Right atrium auricular region (tissue), 2 donors: ENCODE results near the gene IGFBPL1. TPM values are rescaled to one million over a fixed set of nuclear protein-coding genes. Genes with fewer than 3 reads are reported as not detected.

Experiments used
- DNase-seq: peaks from one replicate; pipeline ENCODE4 v3.0.0-alpha.2; 2019; ENCODE audit warnings: low spot score
- H3K27ac ChIP-seq, 2 donors: fragments of 200-600 bp; sonication (generic); 1 replicate in 1 of 2; 2 replicates in 1 of 2; pipeline ENCODE4 v1.5.1; 2016 to 2019
- H3K27me3 ChIP-seq, 2 donors: fragments of 200-600 bp; sonication (generic); one replicate each; pipeline versions ENCODE4 v1.5.1 to v1.6.0; 2017 to 2019
- H3K36me3 ChIP-seq: fragments of 200-600 bp; sonication (generic); one replicate; pipeline ENCODE4 v1.5.1; 2016
- H3K4me1 ChIP-seq, 2 donors: fragments of 200-600 bp; sonication (generic); one replicate each; pipeline versions ENCODE4 v1.5.1 to v1.6.0; 2017 to 2019
- H3K4me3 ChIP-seq, 2 donors: fragments of 200-600 bp; sonication (generic); 1 replicate in 1 of 2; 2 replicates in 1 of 2; pipeline ENCODE4 v1.5.1; 2017 to 2019; ENCODE audit warnings: mild to moderate bottlenecking in 1 of 2, moderate library complexity in 1 of 2
- H3K9me3 ChIP-seq, 2 donors: fragments of 200-600 bp; sonication (generic); one replicate each; pipeline ENCODE4 v1.5.1; 2019
- total RNA-seq, 2 donors: library from RNA; depleted of rRNA; stranded (reverse); fragments of >200 nt; gene quantifications; one replicate each; pipeline ENCODE4 v1.1.0, GENCODE V29; 2016
- TF ChIP-seq, protein P1 (sequence below), 2 donors: fragments of 200-600 bp; sonication (generic); IDR thresholded peaks; one replicate each; pipeline ENCODE4 v1.5.1; 2019; ENCODE audit warnings: antibody characterized with exemption in 2 of 2

The IGFBPL1 gene
- total RNA-seq, 2 donors from 2014 or later = 1.3 to 2.8 TPM

DNA sequence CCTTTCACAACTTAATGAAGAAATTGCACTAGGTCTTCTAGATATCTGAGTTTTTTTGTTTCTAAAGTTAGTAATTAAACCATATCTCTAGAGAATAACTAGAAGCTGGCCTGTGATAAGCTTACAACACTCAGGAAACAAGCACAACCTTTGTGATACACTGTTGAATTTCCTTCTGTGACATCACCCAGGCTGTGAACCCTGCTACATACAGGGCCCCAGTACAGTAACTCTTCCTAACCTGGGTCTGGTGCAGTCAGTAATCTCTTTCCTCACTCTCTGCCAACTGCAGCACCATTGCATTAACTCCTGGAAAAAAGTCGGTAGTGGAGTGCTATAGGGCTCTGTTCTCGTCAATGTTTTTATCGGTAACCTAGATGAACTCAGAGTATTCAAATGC is 10.6 kb upstream of the IGFBPL1 start:
- Histone ChIP-seq H3K27me3 (no peaks in the 10 kb centered on the region), H3K27ac (no peak overlapping the region), H3K36me3 (no peaks in the 10 kb centered on the region), H3K9me3 (no peaks in the 10 kb centered on the region), H3K4me1 (no peaks in the 10 kb centered on the region), H3K4me3 (no peak overlapping the region)
- DNase-seq = peak; percentile 11
- TF ChIP-seq, protein P1, sequence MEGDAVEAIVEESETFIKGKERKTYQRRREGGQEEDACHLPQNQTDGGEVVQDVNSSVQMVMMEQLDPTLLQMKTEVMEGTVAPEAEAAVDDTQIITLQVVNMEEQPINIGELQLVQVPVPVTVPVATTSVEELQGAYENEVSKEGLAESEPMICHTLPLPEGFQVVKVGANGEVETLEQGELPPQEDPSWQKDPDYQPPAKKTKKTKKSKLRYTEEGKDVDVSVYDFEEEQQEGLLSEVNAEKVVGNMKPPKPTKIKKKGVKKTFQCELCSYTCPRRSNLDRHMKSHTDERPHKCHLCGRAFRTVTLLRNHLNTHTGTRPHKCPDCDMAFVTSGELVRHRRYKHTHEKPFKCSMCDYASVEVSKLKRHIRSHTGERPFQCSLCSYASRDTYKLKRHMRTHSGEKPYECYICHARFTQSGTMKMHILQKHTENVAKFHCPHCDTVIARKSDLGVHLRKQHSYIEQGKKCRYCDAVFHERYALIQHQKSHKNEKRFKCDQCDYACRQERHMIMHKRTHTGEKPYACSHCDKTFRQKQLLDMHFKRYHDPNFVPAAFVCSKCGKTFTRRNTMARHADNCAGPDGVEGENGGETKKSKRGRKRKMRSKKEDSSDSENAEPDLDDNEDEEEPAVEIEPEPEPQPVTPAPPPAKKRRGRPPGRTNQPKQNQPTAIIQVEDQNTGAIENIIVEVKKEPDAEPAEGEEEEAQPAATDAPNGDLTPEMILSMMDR (IDR thresholded peaks at IDR 0.05) = no peak

DNA sequence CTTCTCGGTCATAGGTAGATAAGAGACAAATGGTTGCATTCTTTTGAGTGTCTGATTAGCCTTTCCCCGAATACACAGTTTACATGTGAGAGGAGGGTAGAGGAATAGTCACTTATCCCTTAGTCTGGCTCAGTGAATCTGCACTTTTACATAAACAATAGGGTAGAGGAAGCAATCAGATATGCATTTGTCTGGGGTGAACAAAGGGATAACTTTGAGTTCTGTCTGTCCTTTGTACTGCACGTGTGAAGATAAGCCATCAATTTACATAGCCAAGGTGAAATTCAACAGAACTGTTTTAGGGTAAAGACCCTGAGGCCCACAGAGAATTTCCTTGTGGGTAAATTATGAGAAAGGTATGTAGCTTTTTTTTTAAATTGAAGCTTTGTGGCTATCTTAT is 10.1 kb upstream of the IGFBPL1 start:
- no peak overlapping the region for H3K27ac ChIP-seq
- H3K27me3 ChIP-seq = no peaks in the 10 kb centered on the region
- TF ChIP-seq, protein P1 (IDR thresholded peaks at IDR 0.05) = no peak
- H3K36me3 ChIP-seq = no peaks in the 10 kb centered on the region
- H3K4me3 ChIP-seq = no peak overlapping the region
- no peak for DNase-seq
- no peaks in the 10 kb centered on the region for H3K9me3 ChIP-seq
- no peaks in the 10 kb centered on the region for H3K4me1 ChIP-seq

DNA sequence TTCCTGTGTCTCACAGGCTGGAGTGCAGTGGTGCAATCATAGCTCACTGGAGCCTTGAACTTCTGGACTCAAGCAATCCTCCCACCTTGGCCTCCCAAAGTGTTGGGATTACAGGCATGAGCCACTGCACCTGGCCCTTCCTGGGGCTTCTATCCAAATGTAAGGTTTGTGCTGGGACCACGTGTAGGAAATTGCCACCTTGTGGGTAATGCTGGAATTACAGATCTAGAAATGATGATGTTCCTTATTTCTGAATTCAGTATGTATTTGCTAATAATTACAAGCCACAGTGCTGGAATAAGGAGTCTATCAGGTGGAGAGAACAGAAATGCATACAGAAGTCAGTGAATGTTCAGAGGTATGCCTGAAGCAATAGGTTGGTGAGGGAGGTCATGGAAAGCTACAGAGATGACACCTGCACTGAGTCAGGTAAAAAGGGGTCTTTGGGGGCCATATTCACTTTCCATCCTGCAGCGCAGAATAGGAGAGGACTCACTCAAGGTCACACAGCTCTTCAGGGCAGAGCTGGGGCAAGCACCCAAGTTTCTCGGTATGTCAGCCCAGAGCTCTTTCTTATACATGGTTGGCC is 8.8 kb upstream of the IGFBPL1 start:
- TF ChIP-seq, protein P1 (IDR thresholded peaks at IDR 0.05) = peak; percentile 54 to 71
- no peak overlapping the region for H3K27ac ChIP-seq

DNA sequence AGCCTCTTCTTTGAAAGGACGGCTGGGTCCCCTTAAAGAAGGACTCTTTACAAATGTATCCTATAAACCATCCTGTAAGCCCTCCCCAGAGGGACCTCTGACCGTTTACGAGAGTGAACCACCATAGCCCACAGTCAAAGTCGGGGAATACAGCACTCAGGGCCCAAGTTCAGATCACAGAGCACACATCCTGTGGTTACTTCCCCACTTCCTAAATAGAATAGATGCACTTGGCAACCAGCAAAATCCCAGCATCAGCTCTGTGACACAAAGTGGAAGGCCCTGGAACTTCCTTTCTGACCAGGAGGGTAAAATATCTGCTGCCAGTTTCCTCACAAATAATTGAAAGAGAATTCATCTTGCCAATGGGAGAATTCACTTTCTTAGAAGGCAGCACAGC is 6.9 kb upstream of the IGFBPL1 start:
- H3K4me1 ChIP-seq = no peaks in the 10 kb centered on the region
- TF ChIP-seq, protein P1 (IDR thresholded peaks at IDR 0.05) = no peak
- no peaks in the 10 kb centered on the region for H3K36me3 ChIP-seq
- H3K27ac ChIP-seq = no peak overlapping the region
- H3K27me3 ChIP-seq = no peaks in the 10 kb centered on the region
- no peak overlapping the region for H3K4me3 ChIP-seq
- no peaks in the 10 kb centered on the region for H3K9me3 ChIP-seq
- peak; percentile 26 for DNase-seq

More for the DNA sequence above, 8.8 kb upstream of the IGFBPL1 start:
- Histone ChIP-seq H3K4me3 (no peak overlapping the region), H3K27me3 (no peaks in the 10 kb centered on the region), H3K9me3 (no peaks in the 10 kb centered on the region), H3K36me3 (no peaks in the 10 kb centered on the region), H3K4me1 (no peaks in the 10 kb centered on the region)
- peak; percentile 4 for DNase-seq

DNA sequence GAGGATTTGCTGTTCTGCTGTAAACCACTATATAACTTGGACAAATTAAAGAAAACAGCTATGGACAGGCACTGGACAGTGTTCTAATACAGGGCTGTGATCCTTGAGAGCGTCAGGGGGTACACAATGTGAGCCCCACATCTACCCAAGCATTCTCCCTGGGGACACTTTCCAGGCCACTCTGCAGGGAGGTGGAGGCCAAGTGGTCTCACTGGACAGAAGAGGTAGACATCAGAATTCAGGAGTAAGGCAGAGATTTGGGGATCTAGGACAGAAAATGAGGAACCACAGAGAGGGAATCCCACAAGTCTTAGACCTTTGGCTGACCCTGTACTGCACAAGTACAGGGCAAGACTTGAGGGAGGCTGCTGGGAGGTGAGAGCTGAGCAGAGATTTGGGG is 3.8 kb upstream of the IGFBPL1 start:
- TF ChIP-seq, protein P1 (IDR thresholded peaks at IDR 0.05) = no peak
- peak; percentile 26 for DNase-seq
- H3K27ac ChIP-seq = no peak overlapping the region
- H3K9me3 ChIP-seq = no peaks in the 10 kb centered on the region
- no peaks in the 10 kb centered on the region for H3K27me3 ChIP-seq
- H3K4me3 ChIP-seq = no peak overlapping the region
- no peaks in the 10 kb centered on the region for H3K36me3 ChIP-seq
- H3K4me1 ChIP-seq = no peaks in the 10 kb centered on the region

DNA sequence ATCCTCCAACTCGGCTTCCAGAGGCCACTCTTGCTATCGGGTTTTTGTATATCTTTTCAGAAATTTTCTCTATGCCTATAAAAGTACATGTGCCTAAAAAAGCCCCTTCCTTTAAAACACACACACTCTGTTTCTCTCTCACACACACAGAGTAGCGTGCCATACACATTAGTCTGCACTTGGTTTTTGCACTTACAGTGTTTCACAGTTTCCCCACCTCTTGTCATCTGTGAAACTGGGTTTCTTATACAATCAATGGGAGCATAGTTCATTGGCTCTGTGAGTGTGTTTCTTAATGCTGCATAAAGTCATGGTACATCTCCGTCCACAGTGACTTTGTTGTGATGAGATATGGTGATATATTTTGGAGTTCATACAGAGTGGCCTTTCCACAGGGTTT is 664 bp upstream of the IGFBPL1 start:
- no peak for DNase-seq
- no peaks in the 10 kb centered on the region for H3K4me1 ChIP-seq
- no peaks in the 10 kb centered on the region for H3K36me3 ChIP-seq
- TF ChIP-seq, protein P1 (IDR thresholded peaks at IDR 0.05) = no peak
- H3K4me3 ChIP-seq = peak overlapping the region in 1 of 2 donors; percentile 42
- H3K27ac ChIP-seq = no peak overlapping the region
- H3K9me3 ChIP-seq = no peaks in the 10 kb centered on the region
- no peaks in the 10 kb centered on the region for H3K27me3 ChIP-seq
